ENCODE results near the gene OXCT1. TPM values are rescaled to one million over a fixed set of nuclear protein-coding genes. Genes with fewer than 3 reads are reported as not detected.
"Not testable (repeated sequence)": the region's sequence is repeated elsewhere in the genome, so short reads cannot be mapped to it uniquely, and the experiment has no call there.

The OXCT1 gene
- total RNA-seq, 2 experiments from 2014 or later = 65.0 to 70.5 TPM

DNA sequence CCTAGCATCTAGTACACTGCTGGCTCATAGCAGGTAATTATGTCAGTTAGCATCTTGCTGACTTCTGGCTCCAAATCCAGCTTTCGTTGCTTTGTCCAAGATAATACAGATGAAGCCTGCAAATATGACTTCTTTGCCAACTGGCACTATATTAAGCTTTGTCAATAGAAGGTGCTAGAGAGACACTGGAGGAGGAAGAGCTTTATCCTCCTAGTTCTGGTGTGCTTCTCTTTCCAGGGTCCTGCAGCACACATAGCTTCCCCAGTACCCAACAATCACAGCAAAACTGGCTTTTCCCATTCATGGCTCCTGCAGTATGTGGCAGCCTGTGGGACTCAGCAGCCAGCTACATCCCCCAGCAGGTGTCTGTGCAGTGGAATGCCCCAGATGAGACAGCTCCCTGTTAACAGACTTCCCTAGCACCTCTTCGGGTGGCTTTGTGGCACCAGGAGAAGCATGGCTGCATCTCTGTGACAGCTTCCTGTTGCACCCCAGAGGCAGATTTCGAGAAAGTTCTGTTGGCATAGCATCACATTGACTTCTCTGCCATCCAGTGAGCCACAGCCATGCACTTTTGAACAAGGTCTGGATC, 147.8 kb downstream of the OXCT1 start:
- Mint-ChIP-seq H3K36me3 (ENCODE audit: low read depth) (no peaks in the 10 kb centered on the region), H3K9me3 (no peaks in the 10 kb centered on the region), H3K27ac (no peak overlapping the region), H3K27me3 (no peaks in the 10 kb centered on the region), H3K4me1 (ENCODE audit: low read depth) (no peaks in the 10 kb centered on the region), H3K4me3 (no peak overlapping the region)
- TF ChIP-seq, protein P1, sequence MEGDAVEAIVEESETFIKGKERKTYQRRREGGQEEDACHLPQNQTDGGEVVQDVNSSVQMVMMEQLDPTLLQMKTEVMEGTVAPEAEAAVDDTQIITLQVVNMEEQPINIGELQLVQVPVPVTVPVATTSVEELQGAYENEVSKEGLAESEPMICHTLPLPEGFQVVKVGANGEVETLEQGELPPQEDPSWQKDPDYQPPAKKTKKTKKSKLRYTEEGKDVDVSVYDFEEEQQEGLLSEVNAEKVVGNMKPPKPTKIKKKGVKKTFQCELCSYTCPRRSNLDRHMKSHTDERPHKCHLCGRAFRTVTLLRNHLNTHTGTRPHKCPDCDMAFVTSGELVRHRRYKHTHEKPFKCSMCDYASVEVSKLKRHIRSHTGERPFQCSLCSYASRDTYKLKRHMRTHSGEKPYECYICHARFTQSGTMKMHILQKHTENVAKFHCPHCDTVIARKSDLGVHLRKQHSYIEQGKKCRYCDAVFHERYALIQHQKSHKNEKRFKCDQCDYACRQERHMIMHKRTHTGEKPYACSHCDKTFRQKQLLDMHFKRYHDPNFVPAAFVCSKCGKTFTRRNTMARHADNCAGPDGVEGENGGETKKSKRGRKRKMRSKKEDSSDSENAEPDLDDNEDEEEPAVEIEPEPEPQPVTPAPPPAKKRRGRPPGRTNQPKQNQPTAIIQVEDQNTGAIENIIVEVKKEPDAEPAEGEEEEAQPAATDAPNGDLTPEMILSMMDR (IDR thresholded peaks at IDR 0.05) = no peak
- DNase-seq (no peak), ATAC-seq (no peak)
- intact Hi-C loops (cut with micrococcal nuclease) = no loop called here
- CTCF ChIA-PET = interaction anchor here (0.7 kb wide), 1 partner anchor 820 kb away, joined by 3 read pairs; no protein-coding TSS in a partner anchor
- POLR2A ChIA-PET = no interaction called here

DNA sequence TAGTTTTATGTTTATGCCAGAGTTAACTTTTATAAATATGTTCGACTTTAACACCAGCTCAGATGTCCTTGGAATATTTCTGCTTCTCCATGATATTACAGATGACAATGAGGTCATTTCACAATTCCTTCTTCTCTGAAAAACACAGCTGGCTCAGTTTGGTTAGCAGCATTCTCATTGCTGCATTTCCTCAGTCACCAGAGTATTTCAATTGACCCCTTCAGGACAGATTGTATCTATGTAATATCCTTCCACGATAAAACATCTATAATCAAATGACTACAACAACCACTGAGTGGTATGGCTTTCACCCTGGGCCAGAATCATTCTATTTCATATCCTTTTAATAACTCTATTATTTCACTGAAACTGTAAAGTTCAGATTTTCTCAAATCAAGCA, 148.7 kb downstream of the OXCT1 start:
- DNase-seq (no peak), ATAC-seq (no peak)
- H3K9me3 Mint-ChIP-seq = peaks cover 2% of the 10 kb centered on the region
- ChIA-PET CTCF (no interaction called here), POLR2A (no interaction called here)
- H3K4me1 Mint-ChIP-seq (ENCODE audit: low read depth) = no peaks in the 10 kb centered on the region
- H3K27ac Mint-ChIP-seq = no peak overlapping the region
- no peak overlapping the region for H3K4me3 Mint-ChIP-seq
- TF ChIP-seq, protein P1 (IDR thresholded peaks at IDR 0.05) = no peak
- intact Hi-C loops (cut with micrococcal nuclease) = no loop called here
- no peaks in the 10 kb centered on the region for H3K36me3 Mint-ChIP-seq (ENCODE audit: low read depth)
- no peaks in the 10 kb centered on the region for H3K27me3 Mint-ChIP-seq

DNA sequence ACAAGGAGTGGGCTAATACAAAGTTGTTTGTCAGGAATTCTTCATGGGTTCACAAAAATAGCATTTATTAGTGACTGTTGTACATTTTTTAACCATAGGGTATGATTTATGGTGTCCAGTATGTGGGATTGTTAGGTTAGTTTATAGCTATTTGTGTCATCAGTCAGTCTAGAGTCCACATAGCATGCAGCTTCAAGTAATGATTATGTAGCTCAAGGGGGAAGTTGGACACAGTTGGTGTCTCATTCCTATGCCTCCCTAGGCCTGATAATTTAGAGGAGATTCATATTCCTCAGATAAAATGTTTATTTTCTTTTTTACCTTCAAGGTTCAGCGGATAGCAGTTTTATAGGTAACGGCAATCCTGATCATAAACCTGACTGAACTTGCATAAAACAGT, 153.8 kb downstream of the OXCT1 start:
- Mint-ChIP-seq H3K36me3 (ENCODE audit: low read depth) (no peaks in the 10 kb centered on the region), H3K4me1 (ENCODE audit: low read depth) (no peaks in the 10 kb centered on the region), H3K4me3 (no peak overlapping the region), H3K9me3 (peaks cover 5% of the 10 kb centered on the region), H3K27ac (no peak overlapping the region), H3K27me3 (no peaks in the 10 kb centered on the region)
- ChIA-PET CTCF (no interaction called here), POLR2A (no interaction called here)
- DNase-seq (no peak), ATAC-seq (no peak)
- TF ChIP-seq, protein P1 (IDR thresholded peaks at IDR 0.05) = no peak
- intact Hi-C loops (cut with micrococcal nuclease) = no loop called here

DNA sequence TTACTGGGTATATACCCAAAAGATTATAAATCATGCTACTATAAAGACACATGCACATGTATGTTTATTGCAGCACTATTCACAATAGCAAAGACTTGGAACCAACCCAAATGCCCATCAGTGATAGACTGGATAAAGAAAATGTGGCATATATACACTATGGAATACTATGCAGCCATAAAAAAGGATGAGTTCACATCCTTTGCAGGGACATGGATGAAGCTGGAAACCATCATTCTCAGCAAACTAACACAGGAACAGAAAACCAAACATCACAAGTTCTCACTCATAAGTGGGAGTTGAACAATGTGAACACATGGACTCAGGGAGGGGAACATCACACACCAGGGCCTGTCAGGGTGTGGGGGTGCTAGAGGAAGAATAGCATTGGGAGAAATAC, 155.8 kb downstream of the OXCT1 start:
- POLR2A ChIA-PET; intact Hi-C loops (cut with micrococcal nuclease); H3K36me3 Mint-ChIP-seq (ENCODE audit: low read depth); ATAC-seq; DNase-seq; CTCF ChIA-PET; H3K27me3 Mint-ChIP-seq; H3K27ac Mint-ChIP-seq; H3K4me3 Mint-ChIP-seq; H3K4me1 Mint-ChIP-seq (ENCODE audit: low read depth); H3K9me3 Mint-ChIP-seq: not testable (repeated sequence)

DNA sequence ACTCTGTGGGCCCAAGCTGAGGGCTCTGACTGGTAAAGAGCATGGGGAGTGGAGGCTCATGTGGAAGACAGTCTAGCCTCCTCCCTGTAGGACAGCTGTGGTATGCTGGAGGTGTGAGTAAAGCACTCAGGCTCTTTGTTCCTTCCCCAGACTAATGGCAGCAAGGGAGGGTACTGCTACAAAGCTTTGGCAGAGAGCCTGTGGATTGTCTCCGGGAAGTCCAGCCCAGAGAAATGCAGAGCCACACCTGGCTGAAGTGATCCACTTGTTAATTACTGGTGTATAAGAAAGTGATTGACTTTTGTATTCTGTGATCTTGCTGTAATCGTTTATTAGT, 161.7 kb downstream of the OXCT1 start:
- CTCF ChIA-PET = no interaction called here

More for the DNA sequence above, 161.7 kb downstream of the OXCT1 start:
- Mint-ChIP-seq H3K27me3 (peaks cover 7% of the 10 kb centered on the region), H3K9me3 (peaks cover 7% of the 10 kb centered on the region), H3K4me3 (no peak overlapping the region), H3K36me3 (ENCODE audit: low read depth) (no peaks in the 10 kb centered on the region), H3K27ac (no peak overlapping the region), H3K4me1 (ENCODE audit: low read depth) (no peaks in the 10 kb centered on the region)
- DNase-seq (no peak), ATAC-seq (no peak)
- TF ChIP-seq, protein P1 (IDR thresholded peaks at IDR 0.05) = no peak
- POLR2A ChIA-PET = no interaction called here
- intact Hi-C loops (cut with micrococcal nuclease) = no loop called here
